DMS114 treated with DMSO at 0.1 percent for 48 hours (cell line): ENCODE measurements around the gene IL36B.
"Not testable (repeated sequence)": the region's sequence is repeated elsewhere in the genome, so short reads cannot be mapped to it uniquely, and the experiment has no call there.

Experiments used
- DNase-seq: peaks from one replicate; lab custom pipeline; 2025; ENCODE audit not compliant: unreplicated experiment; lab: John Stamatoyannopoulos, UW

The IL36B gene

DNA sequence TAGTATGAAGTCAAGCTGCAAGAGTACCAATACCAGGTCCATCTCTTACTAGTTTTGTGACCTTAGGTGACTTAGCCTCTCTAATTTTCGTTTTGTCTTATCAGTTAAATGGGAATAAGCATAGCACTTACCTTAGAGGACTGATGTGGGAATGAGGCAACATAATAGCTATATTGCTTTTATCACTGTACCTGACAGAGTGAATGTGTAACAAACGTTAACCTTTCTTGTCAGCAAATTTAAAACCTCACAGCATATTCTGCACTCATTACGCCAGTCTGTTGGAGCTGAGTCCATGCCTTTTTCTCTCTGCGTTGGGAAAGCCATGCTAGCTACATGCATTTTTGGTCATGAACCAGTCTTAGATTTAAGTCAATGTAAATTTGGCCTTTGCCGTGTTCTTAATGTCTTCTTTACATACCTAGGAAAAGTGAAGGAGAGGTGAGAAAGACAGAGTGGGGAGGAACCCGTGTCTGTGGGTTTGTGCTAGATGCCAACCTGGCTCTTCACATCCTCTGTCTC, at the start of gene IL36B:
Gene IL36B (minus strand): TSS at position 472 of the 522 bp plus-strand sequence.
- DNase-seq: no peak

GRCh38 chr2:113102133-113102532, 49.5 kb upstream of the IL36B start:
- DNase-seq: no peak

DNA sequence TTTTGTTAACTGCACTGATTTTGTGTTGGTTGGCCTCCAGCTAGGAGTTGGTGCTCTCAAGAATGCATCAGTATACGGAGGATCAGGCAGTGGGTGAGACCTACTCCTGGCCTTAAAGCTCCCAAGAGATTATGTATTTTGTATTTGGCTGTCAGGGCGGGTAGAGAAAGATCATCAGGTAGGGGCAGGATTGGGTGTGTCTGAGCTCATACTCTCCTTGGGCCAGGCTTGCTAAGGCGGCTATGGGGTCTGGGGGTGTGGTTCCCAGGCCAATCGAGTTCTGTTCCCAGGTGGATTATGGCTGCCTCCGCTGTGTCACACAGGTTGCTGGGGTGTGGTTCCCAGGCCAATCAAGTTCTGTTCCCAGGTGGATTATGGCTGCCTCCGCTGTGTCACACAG, 45.9 kb upstream of the IL36B start:
- no peak for DNase-seq

- no peak for DNase-seq
Measured at GRCh38 chr2:113098041-113098440, 45.4 kb upstream of the IL36B start.

GRCh38 chr2:113096842-113097618, 44.4 kb upstream of the IL36B start:
- not testable (repeated sequence) for DNase-seq

GRCh38 chr2:113096306-113096705, 43.6 kb upstream of the IL36B start:
- DNase-seq: not testable (repeated sequence)

- no peak for DNase-seq
Measured at GRCh38 chr2:113093613-113093977, 40.9 kb upstream of the IL36B start.

GRCh38 chr2:113092864-113093612, 40.4 kb upstream of the IL36B start:
- no peak for DNase-seq

DNA sequence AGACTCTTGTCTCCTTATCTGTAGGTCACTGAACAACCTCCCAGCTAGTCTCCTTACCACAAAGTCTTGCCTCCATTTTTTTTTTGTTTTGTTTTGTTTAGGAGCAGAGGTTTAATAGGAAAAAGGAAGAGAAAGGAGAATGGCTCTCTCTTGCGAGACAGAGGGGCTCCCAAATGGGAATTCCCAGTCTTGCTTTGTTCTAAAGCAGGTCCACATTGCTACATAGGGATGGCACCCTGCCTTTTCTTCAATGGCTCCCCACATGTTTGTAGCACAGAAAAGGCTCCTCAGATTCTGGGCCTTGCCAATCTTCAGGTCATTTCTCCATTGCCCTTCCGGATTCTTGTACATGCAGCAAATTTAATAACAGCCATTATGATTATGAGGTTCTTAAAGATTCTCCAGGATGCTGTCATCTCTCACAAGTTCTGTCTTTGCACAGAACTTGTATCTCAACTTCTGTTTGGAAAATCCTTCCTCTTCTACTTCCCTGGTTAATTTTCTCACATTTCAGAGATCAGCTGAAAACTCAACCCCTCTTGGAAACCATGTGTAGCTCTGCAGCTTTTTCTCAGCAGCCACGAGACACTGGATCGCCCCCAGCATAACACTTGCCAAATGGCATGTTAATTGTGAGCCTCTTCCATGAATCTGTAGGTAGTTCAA, 38.7 kb upstream of the IL36B start:
- DNase-seq: no peak

DNA sequence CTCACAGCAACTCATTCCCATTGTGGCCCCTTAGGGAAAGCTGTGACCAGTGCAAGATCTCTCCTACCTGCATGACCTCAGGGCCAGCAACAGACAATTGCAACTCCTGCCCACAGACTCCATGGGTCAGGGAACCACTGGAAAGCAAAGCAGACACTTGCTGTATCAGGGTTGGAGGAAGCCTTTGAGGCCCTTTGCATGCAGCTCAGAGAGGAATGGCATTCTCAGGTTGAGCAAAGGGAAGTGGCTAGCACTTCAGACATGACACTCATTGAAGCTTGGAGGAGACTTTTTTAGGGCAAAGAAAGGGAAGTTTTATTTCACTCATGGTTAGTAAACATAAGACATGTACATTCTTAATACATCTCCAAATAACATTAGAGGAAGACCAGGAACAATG, 37.2 kb upstream of the IL36B start:
- no peak for DNase-seq

GRCh38 chr2:113088213-113088992, 35.7 kb upstream of the IL36B start:
- DNase-seq: no peak

- no peak for DNase-seq
Measured at GRCh38 chr2:113085542-113085941, 32.9 kb upstream of the IL36B start.

GRCh38 chr2:113084249-113085000, 31.8 kb upstream of the IL36B start:
- no peak for DNase-seq

- DNase-seq: no peak
Measured at GRCh38 chr2:113083296-113083695, 30.6 kb upstream of the IL36B start.

DNA sequence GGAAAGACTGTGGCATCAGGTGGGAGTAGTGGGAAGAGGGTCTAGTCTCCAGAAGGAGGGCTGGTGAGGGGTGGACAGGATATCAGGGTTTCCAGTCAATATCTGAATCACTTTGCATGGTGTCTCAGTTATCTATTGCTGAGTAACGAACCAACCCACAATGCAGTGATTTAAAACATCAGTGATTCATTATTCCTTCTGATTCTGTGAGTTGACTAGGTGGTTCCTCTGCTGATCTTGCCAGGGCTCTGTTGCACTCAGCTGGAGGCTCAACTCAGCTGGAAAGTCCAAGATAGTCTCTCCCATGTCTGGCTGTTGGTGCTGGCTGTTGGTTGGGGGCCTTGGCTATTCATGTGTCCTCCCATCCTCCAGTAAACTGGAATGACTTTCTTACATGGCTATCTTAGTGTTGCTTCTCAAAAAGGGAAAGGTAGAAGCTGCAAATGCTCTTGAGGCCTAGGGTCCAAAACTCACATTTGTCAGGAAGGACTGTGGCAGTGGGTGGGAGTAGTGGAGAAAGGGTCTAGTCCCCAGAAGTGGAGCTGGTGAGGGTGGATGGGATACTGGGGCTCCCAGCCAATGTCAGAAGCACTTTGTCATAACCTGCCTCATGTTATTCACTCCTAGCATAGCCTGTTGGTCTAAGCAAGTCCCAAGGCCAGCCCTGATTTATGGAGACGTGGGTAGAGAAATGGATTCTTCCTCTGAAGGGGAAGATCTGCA, 29.0 kb upstream of the IL36B start:
- DNase-seq: no peak

GRCh38 chr2:113080134-113080533, 27.5 kb upstream of the IL36B start:
- DNase-seq: no peak

DNA sequence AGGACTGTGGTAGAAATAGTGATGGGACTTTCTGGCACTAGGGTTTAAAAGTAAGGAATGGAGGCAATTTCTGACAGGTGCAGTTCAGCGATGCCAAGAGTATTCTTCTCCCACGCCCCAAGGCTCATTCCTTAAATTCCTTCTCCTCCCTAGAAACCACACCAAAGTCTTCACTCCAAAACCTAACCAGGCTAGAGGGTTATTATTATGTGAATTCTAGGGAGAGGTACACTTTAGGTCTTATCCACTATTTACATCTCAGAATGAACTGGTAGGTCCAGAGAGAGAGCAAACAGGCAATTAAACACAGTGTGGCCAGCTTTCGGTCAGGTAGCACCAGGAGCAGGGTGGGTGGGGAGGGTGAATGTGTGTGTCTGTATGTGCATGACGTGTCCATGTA, 26.5 kb upstream of the IL36B start:
- no peak for DNase-seq

DNA sequence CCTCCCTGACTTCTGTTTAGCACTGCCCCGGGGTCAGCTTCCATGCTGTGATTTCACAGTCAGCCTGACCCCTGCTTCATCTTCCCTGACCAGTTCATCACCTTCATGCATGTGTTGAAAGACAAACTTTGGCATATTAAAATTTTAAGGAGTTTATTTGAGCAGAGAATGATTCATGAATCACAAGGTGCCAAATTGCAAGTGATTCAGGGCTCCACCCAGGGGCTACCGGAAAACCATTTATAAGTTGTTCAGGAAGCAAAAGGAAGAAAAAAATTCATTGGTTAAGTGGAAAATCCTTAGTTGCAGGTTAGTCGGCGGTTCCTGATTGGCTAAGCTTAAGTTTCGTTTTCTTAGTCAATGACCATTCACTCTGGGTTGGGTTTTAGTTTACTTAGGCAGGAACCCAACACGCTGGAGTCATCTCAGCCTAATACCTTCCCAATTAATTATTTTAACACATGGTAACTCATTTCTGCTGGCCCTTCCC, 25.7 kb upstream of the IL36B start:
- DNase-seq: no peak

- no peak for DNase-seq
Measured at GRCh38 chr2:113077921-113078320, 25.3 kb upstream of the IL36B start.
